NCI-H1694 (cell line): Measurements from ENCODE around the gene STK32B.

Source experiments
- DNase-seq: peaks from one replicate; lab custom pipeline; 2025; lab: John Stamatoyannopoulos, UW

Gene STK32B

GRCh38 chr4:5446595-5447226 lies 395.4 kb downstream of the STK32B start:
- DNase-seq, result no peak

GRCh38 chr4:5447755-5448154 lies 396.5 kb downstream of the STK32B start:
- no peak for DNase-seq

GRCh38 chr4:5448221-5448620 lies 396.9 kb downstream of the STK32B start:
- no peak for DNase-seq

GRCh38 chr4:5451243-5451642 lies 400.0 kb downstream of the STK32B start:
- no peak for DNase-seq

- DNase-seq, result no peak
Measured at GRCh38 chr4:5452156-5452555, 400.9 kb downstream of the STK32B start.

- no peak for DNase-seq
Measured at GRCh38 chr4:5455003-5455585, 403.8 kb downstream of the STK32B start.

- no peak for DNase-seq
Measured at GRCh38 chr4:5456296-5456845, 405.1 kb downstream of the STK32B start.

GRCh38 chr4:5458676-5459075 lies 407.4 kb downstream of the STK32B start:
- DNase-seq, result no peak

- DNase-seq, result no peak
Measured at GRCh38 chr4:5459236-5459635, 408.0 kb downstream of the STK32B start.

- no peak for DNase-seq
Measured at GRCh38 chr4:5460106-5460801, 409.0 kb downstream of the STK32B start.

- DNase-seq, result no peak
Measured at GRCh38 chr4:5461477-5461876, 410.2 kb downstream of the STK32B start.

- no peak for DNase-seq
Measured at GRCh38 chr4:5462254-5462835, 411.1 kb downstream of the STK32B start.

- no peak for DNase-seq
Measured at GRCh38 chr4:5462896-5463295, 411.6 kb downstream of the STK32B start.

- DNase-seq, result no peak
Measured at GRCh38 chr4:5463361-5463760, 412.1 kb downstream of the STK32B start.

GRCh38 chr4:5463936-5464650 lies 412.8 kb downstream of the STK32B start:
- DNase-seq, result no peak

GRCh38 chr4:5465529-5465928 lies 414.2 kb downstream of the STK32B start:
- no peak for DNase-seq

- no peak for DNase-seq
Measured at GRCh38 chr4:5465956-5466355, 414.7 kb downstream of the STK32B start.

- no peak for DNase-seq
Measured at GRCh38 chr4:5467111-5467510, 415.8 kb downstream of the STK32B start.

GRCh38 chr4:5469151-5469775 lies 418.0 kb downstream of the STK32B start:
- DNase-seq, result no peak

GRCh38 chr4:5469861-5470260 lies 418.6 kb downstream of the STK32B start:
- no peak for DNase-seq

GRCh38 chr4:5470318-5471198 lies 419.3 kb downstream of the STK32B start:
- no peak for DNase-seq
